ENCODE results near the gene SMIM12. TPM values are rescaled to one million over a fixed set of nuclear protein-coding genes. Genes with fewer than 3 reads are reported as not detected.

SMIM12 gene
- total and polyA plus RNA-seq, 4 experiments from 2014 or later, result 32.0 to 146 (median 55.8) TPM

DNA sequence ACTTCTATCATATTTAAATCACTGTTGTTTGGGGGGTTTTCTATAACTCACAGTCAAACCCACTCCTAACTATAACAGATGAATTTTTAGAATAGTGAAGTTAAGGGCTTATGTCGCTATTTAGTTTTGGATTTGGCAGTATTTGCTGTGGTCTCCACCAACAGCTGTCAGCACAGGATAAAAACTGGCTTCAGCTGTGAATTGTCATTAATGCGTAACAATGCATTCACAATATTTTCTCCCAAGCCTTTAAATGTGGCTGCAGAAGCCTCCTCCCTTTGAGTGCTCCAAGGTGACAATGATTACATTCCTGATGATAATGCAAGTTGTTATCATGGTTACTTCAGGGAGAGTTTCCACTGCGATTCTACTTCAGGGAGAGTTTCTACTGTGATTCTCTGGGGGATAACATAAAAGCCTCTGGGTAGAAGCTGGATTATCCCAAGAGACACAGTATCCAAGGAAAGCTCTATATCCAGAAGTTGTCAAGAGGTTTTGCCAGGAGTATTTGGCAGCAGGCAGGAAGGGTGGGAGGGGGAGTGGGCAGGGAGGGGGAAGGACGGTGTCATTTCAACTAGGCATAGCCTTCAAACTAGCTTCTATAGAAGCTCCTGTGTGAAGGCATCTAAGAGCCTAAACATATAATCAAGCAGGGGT is 14.9 kb upstream of the SMIM12 start:
- no peaks in the 10 kb centered on the region for H3K9me3 Mint-ChIP-seq
- H3K27ac ChIP-seq (ENCODE audit: low read depth, low read length), result no peak overlapping the region
- H3K4me1 ChIP-seq (ENCODE audit: insufficient read depth, low read length), result no peaks in the 10 kb centered on the region
- no peaks in the 10 kb centered on the region for H3K9me3 ChIP-seq (ENCODE audit: control insufficient read depth in 1 of 2, low read length in 2 of 2)
- H3K36me3 ChIP-seq (ENCODE audit: insufficient read depth, low read length), result no peaks in the 10 kb centered on the region
- no peak for DNase-seq
- H3K4me3 ChIP-seq (ENCODE audit: low read length in 2 of 2), result no peak overlapping the region
- H3K27me3 ChIP-seq (ENCODE audit: insufficient read depth, low read length), result peaks cover 19% of the 10 kb centered on the region
- intact Hi-C loops (cut with micrococcal nuclease), result no loop called here
- H3K36me3 Mint-ChIP-seq, result no peaks in the 10 kb centered on the region
- POLR2A ChIA-PET (ENCODE audit: partially characterized antibody), result no interaction called here
- H3K4me1 Mint-ChIP-seq, result peaks cover 0 to 12% (median 4%) of the 10 kb centered on the region in 4 donors
- CTCF ChIA-PET (ENCODE audit: partially characterized antibody), result interaction anchor here (1.4 kb wide), 1 partner anchor 8 kb away, joined by 6 read pairs; no protein-coding TSS in a partner anchor
- H3K4me3 Mint-ChIP-seq, result no peak overlapping the region
- H3K27ac Mint-ChIP-seq, result no peak overlapping the region
- H3K27me3 Mint-ChIP-seq, result peaks cover 42 to 45% of the 10 kb centered on the region in 2 donors

DNA sequence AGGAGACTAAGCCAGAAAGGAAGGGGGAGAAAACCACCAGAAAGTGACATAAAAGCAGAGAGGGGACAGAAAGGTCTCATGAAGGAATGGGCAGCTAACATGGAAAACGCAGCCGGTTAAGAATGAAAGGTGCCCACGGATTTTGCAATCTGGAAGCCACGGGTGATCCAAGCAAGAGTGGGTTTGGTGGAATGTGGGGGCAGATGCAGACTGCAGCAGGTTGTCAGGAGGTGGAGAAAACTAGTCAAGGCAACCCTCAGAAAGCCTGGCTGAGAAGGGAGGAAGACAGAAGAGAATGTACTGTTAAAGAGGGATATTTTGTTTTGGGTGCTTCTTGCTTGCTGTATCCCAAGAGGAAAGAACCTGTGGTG is 12.6 kb upstream of the SMIM12 start:
- POLR2A ChIA-PET (ENCODE audit: partially characterized antibody), result no interaction called here
- Histone ChIP-seq H3K36me3 (ENCODE audit: insufficient read depth, low read length) (no peaks in the 10 kb centered on the region), H3K4me1 (ENCODE audit: insufficient read depth, low read length) (no peaks in the 10 kb centered on the region), H3K4me3 (ENCODE audit: low read length in 2 of 2) (no peak overlapping the region), H3K27ac (ENCODE audit: low read depth, low read length) (no peak overlapping the region), H3K27me3 (ENCODE audit: insufficient read depth, low read length) (peaks cover 17% of the 10 kb centered on the region), H3K9me3 (ENCODE audit: control insufficient read depth in 1 of 2, low read length in 2 of 2) (no peaks in the 10 kb centered on the region)
- intact Hi-C loops (cut with micrococcal nuclease), result no loop called here
- Mint-ChIP-seq H3K27ac (no peak overlapping the region), H3K9me3 (no peaks in the 10 kb centered on the region), H3K4me3 (peak overlapping the region in 1 of 8 donors; percentile 17), H3K27me3 (peaks cover 37 to 43% of the 10 kb centered on the region in 2 donors), H3K36me3 (no peaks in the 10 kb centered on the region), H3K4me1 (peaks cover 3 to 21% (median 7%) of the 10 kb centered on the region in 4 donors)
- DNase-seq, result no peak
- CTCF ChIA-PET (ENCODE audit: partially characterized antibody), result interaction anchor here (5.1 kb wide), 1 partner anchor 12 kb away, joined by 27 read pairs; the partner anchor contains the start of gene SMIM12

DNA sequence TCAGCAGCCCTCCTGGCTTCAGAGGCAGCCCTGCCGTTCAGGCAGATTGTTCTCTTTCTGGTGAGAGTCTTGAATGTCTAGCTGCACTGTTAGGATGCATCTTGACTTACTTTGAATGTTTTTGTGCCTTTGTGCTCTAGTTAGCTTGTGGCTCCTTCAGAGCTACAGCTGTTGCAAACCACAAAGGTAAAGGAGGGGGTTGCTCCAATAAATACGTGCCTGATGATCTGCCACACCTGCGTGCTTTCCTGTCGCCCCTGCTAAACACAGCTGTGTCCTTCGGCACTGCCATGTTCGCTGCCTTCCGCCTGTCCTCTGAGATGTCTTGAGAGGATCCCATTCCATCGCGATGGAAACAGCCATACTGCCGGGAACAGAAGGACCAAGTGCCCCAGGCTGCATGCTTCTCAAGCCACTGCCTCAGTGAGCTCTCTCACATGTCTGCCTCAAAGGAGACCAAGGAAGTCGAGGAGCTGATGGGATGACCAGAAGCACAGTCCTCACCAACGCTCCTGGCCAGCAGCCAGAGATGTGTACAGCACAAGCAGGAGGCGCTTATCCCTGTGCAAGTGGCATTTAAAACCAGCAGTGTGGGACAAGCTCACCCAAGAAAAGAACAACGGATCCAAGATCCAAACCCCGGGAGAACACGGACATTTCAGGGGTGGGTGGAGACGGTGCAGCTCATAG is 12.0 kb upstream of the SMIM12 start:
- Histone ChIP-seq H3K4me3 (ENCODE audit: low read length in 2 of 2) (no peak overlapping the region), H3K27ac (ENCODE audit: low read depth, low read length) (no peak overlapping the region), H3K27me3 (ENCODE audit: insufficient read depth, low read length) (peaks cover 11% of the 10 kb centered on the region), H3K4me1 (ENCODE audit: insufficient read depth, low read length) (peaks cover 5% of the 10 kb centered on the region), H3K9me3 (ENCODE audit: control insufficient read depth in 1 of 2, low read length in 2 of 2) (no peaks in the 10 kb centered on the region), H3K36me3 (ENCODE audit: insufficient read depth, low read length) (no peaks in the 10 kb centered on the region)
- Mint-ChIP-seq H3K4me1 (peaks cover 6 to 21% (median 9%) of the 10 kb centered on the region in 4 donors), H3K36me3 (no peaks in the 10 kb centered on the region), H3K27me3 (peaks cover 32 to 39% of the 10 kb centered on the region in 2 donors), H3K4me3 (peak overlapping the region in 5 of 8 donors; percentile 1 to 39 (median 32)), H3K9me3 (no peaks in the 10 kb centered on the region), H3K27ac (peak overlapping the region in 4 of 7 donors; percentile 13 to 78 (median 42))
- DNase-seq, result no peak
- intact Hi-C loops (cut with micrococcal nuclease), result no loop called here
- ChIA-PET CTCF (ENCODE audit: partially characterized antibody) (interaction anchor here (5.1 kb wide), 1 partner anchor 11 kb away, joined by 27 read pairs; the partner anchor contains the start of gene SMIM12), POLR2A (ENCODE audit: partially characterized antibody) (interaction anchor here (1.0 kb wide), 1 partner anchor 12 kb away, joined by 3 read pairs; the partner anchor contains the start of gene SMIM12)

DNA sequence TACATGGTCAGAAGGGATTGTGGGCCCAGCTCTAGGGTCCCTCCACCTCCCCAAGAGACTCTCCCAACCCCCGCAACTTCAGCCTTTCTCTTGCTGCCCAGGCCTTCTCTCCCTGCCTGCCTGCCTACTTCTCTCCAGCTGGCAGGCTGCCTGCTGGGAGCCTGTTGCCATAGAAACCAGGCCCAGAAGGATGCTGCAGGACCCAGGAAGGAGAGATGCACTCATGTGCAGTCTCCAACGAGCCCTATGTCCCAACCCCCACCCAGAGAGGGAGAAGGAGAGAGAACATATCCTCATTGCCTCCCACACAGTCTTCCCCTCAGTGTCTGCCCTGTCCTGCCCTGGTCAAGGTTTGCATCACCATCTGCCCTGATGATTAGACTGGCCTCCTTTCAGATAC is 10.8 kb upstream of the SMIM12 start:
- no peaks in the 10 kb centered on the region for H3K9me3 Mint-ChIP-seq
- peaks cover 8% of the 10 kb centered on the region for H3K4me1 ChIP-seq (ENCODE audit: insufficient read depth, low read length)
- H3K27me3 ChIP-seq (ENCODE audit: insufficient read depth, low read length), result peaks cover 11% of the 10 kb centered on the region
- H3K4me3 Mint-ChIP-seq, result peak overlapping the region in 1 of 8 donors; percentile 30
- no peaks in the 10 kb centered on the region for H3K36me3 ChIP-seq (ENCODE audit: insufficient read depth, low read length)
- peaks cover 23 to 31% of the 10 kb centered on the region in 2 donors for H3K27me3 Mint-ChIP-seq
- ChIA-PET CTCF (ENCODE audit: partially characterized antibody) (interaction anchor here (5.1 kb wide), 1 partner anchor 10 kb away, joined by 27 read pairs; the partner anchor contains the start of gene SMIM12), POLR2A (ENCODE audit: partially characterized antibody) (interaction anchor here (0.7 kb wide), 1 partner anchor 10 kb away, joined by 4 read pairs; no protein-coding TSS in a partner anchor)
- H3K27ac Mint-ChIP-seq, result peak overlapping the region in 1 of 7 donors; percentile 19
- no peaks in the 10 kb centered on the region for H3K9me3 ChIP-seq (ENCODE audit: control insufficient read depth in 1 of 2, low read length in 2 of 2)
- no peak overlapping the region for H3K4me3 ChIP-seq (ENCODE audit: low read length in 2 of 2)
- no peak overlapping the region for H3K27ac ChIP-seq (ENCODE audit: low read depth, low read length)
- H3K36me3 Mint-ChIP-seq, result no peaks in the 10 kb centered on the region
- H3K4me1 Mint-ChIP-seq, result peaks cover 7 to 27% (median 9%) of the 10 kb centered on the region in 4 donors
- intact Hi-C loops (cut with micrococcal nuclease), result no loop called here
- no peak for DNase-seq

DNA sequence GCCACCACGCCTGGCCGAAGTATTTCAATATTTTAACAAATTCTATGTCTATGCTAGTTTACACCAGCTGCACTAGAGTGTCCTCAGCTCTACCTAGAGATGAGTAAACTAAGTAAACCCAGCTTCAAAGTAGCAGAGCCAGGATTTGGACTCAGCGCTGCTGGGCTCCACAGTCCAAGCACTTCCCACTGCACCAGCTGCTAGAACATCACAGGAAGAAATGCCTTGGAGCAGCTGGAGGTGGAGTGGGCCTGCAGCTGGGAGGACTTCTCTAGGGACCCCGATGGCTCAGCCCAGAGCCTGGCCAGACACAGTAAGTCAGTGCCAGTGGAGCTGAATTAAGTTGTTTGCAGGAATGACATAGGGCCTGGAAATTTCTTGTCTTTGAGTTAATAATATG is 10.2 kb upstream of the SMIM12 start:
- H3K27ac Mint-ChIP-seq, result no peak overlapping the region
- no peaks in the 10 kb centered on the region for H3K36me3 Mint-ChIP-seq
- H3K27ac ChIP-seq (ENCODE audit: low read depth, low read length), result no peak overlapping the region
- CTCF ChIA-PET (ENCODE audit: partially characterized antibody), result interaction anchor here (0.7 to 5.1 kb wide), 3 partner anchors 9 to 16 kb away, joined by 3 to 27 read pairs (median 3); partner anchors contain the start of gene SMIM12
- H3K36me3 ChIP-seq (ENCODE audit: insufficient read depth, low read length), result no peaks in the 10 kb centered on the region
- no peak overlapping the region for H3K4me3 ChIP-seq (ENCODE audit: low read length in 2 of 2)
- POLR2A ChIA-PET (ENCODE audit: partially characterized antibody), result no interaction called here
- no peaks in the 10 kb centered on the region for H3K9me3 ChIP-seq (ENCODE audit: control insufficient read depth in 1 of 2, low read length in 2 of 2)
- peaks cover 14% of the 10 kb centered on the region for H3K4me1 ChIP-seq (ENCODE audit: insufficient read depth, low read length)
- peaks cover 10 to 31% (median 14%) of the 10 kb centered on the region in 4 donors for H3K4me1 Mint-ChIP-seq
- no peak overlapping the region for H3K4me3 Mint-ChIP-seq
- peaks cover 11% of the 10 kb centered on the region for H3K27me3 ChIP-seq (ENCODE audit: insufficient read depth, low read length)
- H3K9me3 Mint-ChIP-seq, result no peaks in the 10 kb centered on the region
- peaks cover 22 to 28% of the 10 kb centered on the region in 2 donors for H3K27me3 Mint-ChIP-seq
- no peak for DNase-seq
- intact Hi-C loops (cut with micrococcal nuclease), result loop anchor here (5.0 to 10.0 kb wide), 3 partner anchors 115 to 323 kb away; partner anchors contain the start of genes SFPQ, TMEM35B and ZMYM6

DNA sequence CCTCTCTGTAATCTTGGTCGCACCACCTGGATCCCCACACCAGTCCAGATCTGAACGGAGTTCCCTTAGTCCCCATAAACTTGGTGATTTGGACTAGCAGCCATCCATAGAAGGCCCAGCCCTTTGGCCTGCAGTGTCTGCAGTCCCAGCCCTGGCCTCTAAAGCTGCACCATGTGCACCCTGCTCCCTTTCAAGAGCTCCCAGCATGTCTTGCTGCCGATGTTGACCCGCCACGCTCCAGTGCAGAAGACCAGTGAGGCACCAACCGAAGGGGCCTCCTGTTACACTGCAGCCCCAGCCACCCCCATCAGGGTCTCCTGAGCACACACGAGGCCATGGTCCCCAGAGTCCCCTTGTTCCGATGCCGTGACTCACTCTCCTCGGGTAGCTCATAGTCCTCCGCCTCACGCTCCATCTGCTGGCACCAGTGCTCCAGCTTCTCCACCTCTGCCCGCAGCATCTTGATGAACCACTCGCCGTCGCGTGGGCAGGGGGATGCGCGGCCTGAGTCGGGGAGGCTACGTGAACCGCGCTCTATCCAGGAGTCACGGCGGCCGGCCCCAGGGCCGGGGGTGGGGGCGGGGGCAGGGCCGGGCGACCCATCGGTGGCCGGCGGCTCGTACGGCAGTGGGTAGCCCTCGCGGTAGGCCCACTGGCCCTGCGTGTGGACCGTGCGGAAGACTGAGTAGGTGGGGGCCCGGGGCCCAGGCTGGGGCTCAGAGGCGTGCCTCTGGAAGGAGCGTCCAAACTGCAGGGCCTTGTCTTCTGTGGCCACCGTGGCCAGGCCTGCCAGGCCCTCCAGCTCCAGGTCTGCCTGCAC is 8.9 kb upstream of the SMIM12 start:
- H3K9me3 Mint-ChIP-seq, result peaks cover 0 to under 1% (median 0%) of the 10 kb centered on the region in 8 donors
- Histone ChIP-seq H3K4me3 (ENCODE audit: low read length in 2 of 2) (no peak overlapping the region), H3K27me3 (ENCODE audit: insufficient read depth, low read length) (peaks cover 4% of the 10 kb centered on the region), H3K36me3 (ENCODE audit: insufficient read depth, low read length) (no peaks in the 10 kb centered on the region), H3K4me1 (ENCODE audit: insufficient read depth, low read length) (peaks cover 27% of the 10 kb centered on the region), H3K27ac (ENCODE audit: low read depth, low read length) (no peak overlapping the region), H3K9me3 (ENCODE audit: control insufficient read depth in 1 of 2, low read length in 2 of 2) (no peaks in the 10 kb centered on the region)
- DNase-seq, result no peak
- H3K4me3 Mint-ChIP-seq, result peak overlapping the region in 4 of 8 donors; percentile 29 to 88 (median 56)
- ChIA-PET POLR2A (ENCODE audit: partially characterized antibody) (no interaction called here), CTCF (ENCODE audit: partially characterized antibody) (interaction anchor here (1.6 to 5.9 kb wide), 3 partner anchors 8 to 16 kb away, joined by 3 to 57 read pairs (median 27); partner anchors contain the start of gene SMIM12)
- peaks cover 17 to 21% of the 10 kb centered on the region in 2 donors for H3K27me3 Mint-ChIP-seq
- intact Hi-C loops (cut with micrococcal nuclease), result loop anchor here (5.0 to 10.0 kb wide), 3 partner anchors 116 to 324 kb away; partner anchors contain the start of genes SFPQ, TMEM35B and ZMYM6
- no peaks in the 10 kb centered on the region for H3K36me3 Mint-ChIP-seq
- peaks cover 18 to 44% (median 26%) of the 10 kb centered on the region in 4 donors for H3K4me1 Mint-ChIP-seq
- peak overlapping the region in 2 of 7 donors; percentile 29 to 88 for H3K27ac Mint-ChIP-seq
